Nephron (organoid): ENCODE measurements around the gene ADO.

Experiments
- H3K27ac Mint-ChIP-seq, 3 experiments: 2 replicates each; pipeline ENCODE4 v1.8.0; 2020; ENCODE audit warnings: mixed read lengths in 3 of 3, mild to moderate bottlenecking in 2 of 3, moderate library complexity in 1 of 3
- H3K27me3 Mint-ChIP-seq: 2 replicates; pipeline ENCODE4 v1.8.0; 2021; ENCODE audit warnings: low read depth, mild to moderate bottlenecking, moderate library complexity, mixed read lengths
- H3K36me3 Mint-ChIP-seq: 2 replicates; pipeline ENCODE4 v1.8.0; 2020; ENCODE audit warnings: low read depth, mixed read lengths
- H3K4me1 Mint-ChIP-seq: 2 replicates; pipeline ENCODE4 v1.8.0; 2020; ENCODE audit warnings: mixed read lengths
- H3K4me3 Mint-ChIP-seq, 3 experiments: 2 replicates each; pipeline ENCODE4 v1.8.0; 2020; ENCODE audit warnings: mild to moderate bottlenecking in 3 of 3, mixed read lengths in 3 of 3, moderate library complexity in 2 of 3
- H3K9me3 Mint-ChIP-seq: 2 replicates; pipeline ENCODE4 v1.8.0; 2020; ENCODE audit warnings: mixed read lengths
- CTCF ChIP-seq, 3 experiments: fragments of 200-600 bp; sonication (generic); IDR thresholded peaks; one replicate each; pipeline ENCODE4 v1.5.0; 2021; ENCODE audit warnings: antibody characterized with exemption in 3 of 3; ENCODE audit not compliant: unreplicated experiment in 3 of 3

Gene ADO

DNA sequence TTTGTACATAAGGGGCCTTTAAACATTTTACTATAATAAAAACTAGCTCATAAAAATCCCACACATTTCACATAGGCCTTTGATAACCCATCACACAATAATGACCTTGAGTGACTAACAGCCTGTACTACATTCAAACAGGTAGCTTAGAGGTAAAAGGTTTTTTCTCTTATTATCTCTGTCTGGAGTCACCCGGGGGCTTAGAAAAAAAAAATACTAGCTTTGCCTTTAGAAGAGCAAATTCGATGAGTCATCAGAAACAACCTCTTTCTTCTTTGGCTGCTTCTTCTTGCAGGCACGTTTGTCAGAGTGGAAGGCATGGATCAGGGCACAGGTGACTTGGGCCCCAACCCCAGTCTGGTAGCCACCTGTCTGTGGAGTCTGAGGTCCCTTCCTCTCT, 43.4 kb upstream of the ADO start:
- Mint-ChIP-seq H3K36me3 (no peaks in the 10 kb centered on the region), H3K9me3 (no peaks in the 10 kb centered on the region), H3K4me1 (peaks cover 17% of the 10 kb centered on the region), H3K4me3 (no peak overlapping the region), H3K27me3 (no peaks in the 10 kb centered on the region), H3K27ac (no peak overlapping the region)
- no peak for TF ChIP-seq CTCF (IDR thresholded peaks at IDR 0.05; ENCODE audit: unreplicated experiment in 3 of 3)

DNA sequence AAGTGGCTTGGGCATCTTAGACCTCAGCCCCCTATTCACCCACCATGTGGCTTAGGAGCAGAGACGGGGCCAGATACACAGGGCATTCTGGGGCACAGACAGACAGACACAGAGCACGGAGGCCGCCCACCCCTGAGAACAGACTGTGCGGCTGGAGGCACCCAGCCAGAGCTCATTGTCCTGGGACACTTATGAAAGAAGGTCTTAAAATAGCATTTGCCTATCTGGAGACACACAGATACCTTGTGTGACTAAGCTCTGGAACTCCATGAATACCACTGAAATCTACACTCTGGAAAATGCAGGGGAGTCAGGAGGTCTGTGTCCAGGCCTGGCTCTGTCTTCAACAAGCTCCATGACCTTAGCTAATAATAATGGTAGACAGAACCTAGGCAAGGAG, 41.4 kb upstream of the ADO start:
- no peak for TF ChIP-seq CTCF (IDR thresholded peaks at IDR 0.05; ENCODE audit: unreplicated experiment in 3 of 3)
- H3K27ac Mint-ChIP-seq = peak overlapping the region in 1 of 3 experiments; percentile 25
- no peaks in the 10 kb centered on the region for H3K9me3 Mint-ChIP-seq
- H3K4me3 Mint-ChIP-seq = no peak overlapping the region
- H3K4me1 Mint-ChIP-seq = peaks cover 17% of the 10 kb centered on the region
- no peaks in the 10 kb centered on the region for H3K36me3 Mint-ChIP-seq
- H3K27me3 Mint-ChIP-seq = peaks cover 5% of the 10 kb centered on the region

- no peak overlapping the region for H3K27ac Mint-ChIP-seq
Observed at GRCh38 chr10:62764011-62764410, 40.5 kb upstream of the ADO start.

DNA sequence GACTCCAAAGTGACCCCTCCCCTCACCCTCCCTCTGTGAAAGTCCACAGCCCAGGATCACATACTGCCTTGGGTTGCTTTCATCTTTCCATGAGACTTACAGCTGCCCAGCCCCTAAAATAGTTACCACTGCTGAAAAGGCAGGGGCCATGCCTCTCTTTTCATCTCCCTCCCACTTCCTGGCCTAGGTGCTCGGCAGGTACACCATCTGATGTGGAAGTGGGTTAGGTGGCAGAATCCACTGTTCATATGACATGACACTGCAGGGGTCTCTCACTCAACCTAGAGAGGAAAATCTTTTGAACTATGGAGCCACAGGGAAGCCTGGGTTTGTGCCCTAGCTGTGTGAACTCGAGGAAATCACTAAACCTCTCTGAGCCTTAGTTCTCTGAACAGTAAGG, 38.8 kb upstream of the ADO start:
- Mint-ChIP-seq H3K4me1 (peaks cover 12% of the 10 kb centered on the region), H3K9me3 (no peaks in the 10 kb centered on the region), H3K36me3 (no peaks in the 10 kb centered on the region), H3K27me3 (peaks cover 7% of the 10 kb centered on the region), H3K4me3 (no peak overlapping the region), H3K27ac (no peak overlapping the region)
- TF ChIP-seq CTCF (IDR thresholded peaks at IDR 0.05; ENCODE audit: unreplicated experiment in 3 of 3) = no peak

More at GRCh38 chr10:62764011-62764410, 40.5 kb upstream of the ADO start:
- H3K27me3 Mint-ChIP-seq = peaks cover 7% of the 10 kb centered on the region
- H3K4me3 Mint-ChIP-seq = no peak overlapping the region
- H3K36me3 Mint-ChIP-seq = no peaks in the 10 kb centered on the region
- no peaks in the 10 kb centered on the region for H3K9me3 Mint-ChIP-seq
- H3K4me1 Mint-ChIP-seq = peaks cover 17% of the 10 kb centered on the region
- no peak for TF ChIP-seq CTCF (IDR thresholded peaks at IDR 0.05; ENCODE audit: unreplicated experiment in 3 of 3)

DNA sequence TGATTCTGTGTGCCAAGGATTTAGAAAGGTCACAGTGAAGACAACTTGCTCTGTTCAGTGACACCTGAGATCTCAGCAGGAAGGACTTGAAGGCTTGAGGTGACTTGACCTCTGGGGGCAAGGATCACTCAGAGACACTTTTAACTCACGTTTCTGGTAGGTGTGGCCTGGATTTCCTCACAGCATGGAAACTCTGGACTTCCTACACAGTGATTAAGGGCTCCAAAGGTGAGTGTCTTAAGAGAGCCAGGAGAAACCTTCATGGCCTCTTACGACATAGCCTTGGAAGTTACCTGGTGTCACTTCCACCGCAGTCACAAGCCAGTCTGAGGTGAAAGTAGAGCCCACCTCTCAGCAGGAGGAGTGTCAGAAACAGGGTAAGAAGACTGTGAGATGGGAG, 38.1 kb upstream of the ADO start:
- Mint-ChIP-seq H3K36me3 (no peaks in the 10 kb centered on the region), H3K27me3 (peaks cover 7% of the 10 kb centered on the region), H3K4me1 (peaks cover 15% of the 10 kb centered on the region), H3K9me3 (no peaks in the 10 kb centered on the region), H3K27ac (no peak overlapping the region), H3K4me3 (no peak overlapping the region)
- TF ChIP-seq CTCF (IDR thresholded peaks at IDR 0.05; ENCODE audit: unreplicated experiment in 3 of 3) = no peak

GRCh38 chr10:62769574-62770242, 34.8 kb upstream of the ADO start:
- Mint-ChIP-seq H3K27me3 (peaks cover 7% of the 10 kb centered on the region), H3K36me3 (no peaks in the 10 kb centered on the region), H3K4me3 (no peak overlapping the region), H3K9me3 (no peaks in the 10 kb centered on the region), H3K4me1 (peaks cover 17% of the 10 kb centered on the region), H3K27ac (no peak overlapping the region)
- TF ChIP-seq CTCF (IDR thresholded peaks at IDR 0.05; ENCODE audit: unreplicated experiment in 3 of 3) = no peak
